ENCODE results near the gene SLC16A8. TPM values are rescaled to one million over a fixed set of nuclear protein-coding genes. Genes with fewer than 3 reads are reported as not detected.
"Not testable (repeated sequence)": the region's sequence is repeated elsewhere in the genome, so short reads cannot be mapped to it uniquely, and the experiment has no call there.

The SLC16A8 gene
- total RNA-seq, 1 donor from 2014 or later, result 3.1 TPM

- Histone ChIP-seq H3K4me3 (no peak overlapping the region), H3K27ac (no peak overlapping the region), H3K4me2 (no peak overlapping the region), H3K79me2 (ENCODE audit: low read depth) (no peaks in the 10 kb centered on the region), H3K4me1 (peaks cover 28% of the 10 kb centered on the region), H3K9ac (no peak overlapping the region), H4K20me1 (ENCODE audit: low read depth) (no peaks in the 10 kb centered on the region), H2AFZ (replicated peaks) (no peak overlapping the region), H3K27me3 (no peaks in the 10 kb centered on the region), H3K9me3 (ENCODE audit: low read depth) (no peaks in the 10 kb centered on the region), H3K36me3 (no peaks in the 10 kb centered on the region), H3F3A (ENCODE audit: low read depth) (peaks cover 22% of the 10 kb centered on the region)
- peaks cover 34% of the 10 kb centered on the region for H3K4me1 Mint-ChIP-seq
- no peaks in the 10 kb centered on the region for H3K9me3 Mint-ChIP-seq
- TF ChIP-seq EZH2 (IDR thresholded peaks at IDR 0.05) (no peak), CTCF (IDR thresholded peaks at IDR 0.05) (no peak), EZH2phosphoT487 (IDR thresholded peaks at IDR 0.05) (no peak)
- no peaks in the 10 kb centered on the region for H3K36me3 Mint-ChIP-seq
- H3K27ac Mint-ChIP-seq, result no peak overlapping the region
- DNase-seq (ENCODE audit: low spot score), result no peak
- H3K27me3 Mint-ChIP-seq (ENCODE audit: insufficient read depth, low read depth), result peaks cover 28% of the 10 kb centered on the region
- H3K4me3 Mint-ChIP-seq, result no peak overlapping the region
Observed at GRCh38 chr22:38038426-38038825, 45.6 kb downstream of the SLC16A8 start.

- peaks cover 29% of the 10 kb centered on the region for H3F3A ChIP-seq (ENCODE audit: low read depth)
- H3K9me3 ChIP-seq (ENCODE audit: low read depth); H3K36me3 Mint-ChIP-seq; H3K4me2 ChIP-seq; H3K27ac ChIP-seq; H3K27me3 ChIP-seq; H2AFZ ChIP-seq (replicated peaks); H3K4me3 Mint-ChIP-seq; DNase-seq (ENCODE audit: low spot score); H3K9ac ChIP-seq; H3K36me3 ChIP-seq; H3K79me2 ChIP-seq (ENCODE audit: low read depth); H4K20me1 ChIP-seq (ENCODE audit: low read depth); H3K4me3 ChIP-seq; H3K9me3 Mint-ChIP-seq: not testable (repeated sequence)
- peaks cover 25% of the 10 kb centered on the region for H3K27me3 Mint-ChIP-seq (ENCODE audit: insufficient read depth, low read depth)
- peak overlapping the region; percentile 55 for H3K27ac Mint-ChIP-seq
- H3K4me1 Mint-ChIP-seq, result peaks cover 38% of the 10 kb centered on the region
- peaks cover 34% of the 10 kb centered on the region for H3K4me1 ChIP-seq
Observed at GRCh38 chr22:38037367-38038150, 46.4 kb downstream of the SLC16A8 start.

GRCh38 chr22:38036392-38037062 lies 47.5 kb downstream of the SLC16A8 start:
- Mint-ChIP-seq H3K4me1 (peaks cover 47% of the 10 kb centered on the region), H3K9me3 (no peaks in the 10 kb centered on the region), H3K27ac (peak overlapping the region; percentile 61), H3K27me3 (ENCODE audit: insufficient read depth, low read depth) (peaks cover 21% of the 10 kb centered on the region), H3K36me3 (no peaks in the 10 kb centered on the region), H3K4me3 (peak overlapping the region; percentile 13)
- DNase-seq (ENCODE audit: low spot score), result no peak
- Histone ChIP-seq H3K4me1 (peaks cover 35% of the 10 kb centered on the region), H3F3A (ENCODE audit: low read depth) (peaks cover 31% of the 10 kb centered on the region), H3K4me2 (no peak overlapping the region), H3K9me3 (ENCODE audit: low read depth) (no peaks in the 10 kb centered on the region), H3K79me2 (ENCODE audit: low read depth) (no peaks in the 10 kb centered on the region), H3K27me3 (no peaks in the 10 kb centered on the region), H2AFZ (replicated peaks) (no peak overlapping the region), H3K27ac (no peak overlapping the region), H3K9ac (no peak overlapping the region), H3K36me3 (no peaks in the 10 kb centered on the region), H4K20me1 (ENCODE audit: low read depth) (no peaks in the 10 kb centered on the region), H3K4me3 (no peak overlapping the region)
- TF ChIP-seq EZH2 (IDR thresholded peaks at IDR 0.05), result no peak

GRCh38 chr22:38035530-38035885 lies 48.5 kb downstream of the SLC16A8 start:
- H3K27ac ChIP-seq, result no peak overlapping the region
- no peak overlapping the region for H3K4me3 Mint-ChIP-seq
- H3K36me3 ChIP-seq, result no peaks in the 10 kb centered on the region
- TF ChIP-seq CTCF (IDR thresholded peaks at IDR 0.05), result no peak
- TF ChIP-seq EZH2phosphoT487 (IDR thresholded peaks at IDR 0.05), result no peak
- no peak for TF ChIP-seq EZH2 (IDR thresholded peaks at IDR 0.05)
- no peaks in the 10 kb centered on the region for H3K36me3 Mint-ChIP-seq
- H2AFZ ChIP-seq (replicated peaks), result no peak overlapping the region
- H3K9me3 Mint-ChIP-seq, result no peaks in the 10 kb centered on the region
- peaks cover 45% of the 10 kb centered on the region for H3K4me1 ChIP-seq
- H4K20me1 ChIP-seq (ENCODE audit: low read depth), result no peaks in the 10 kb centered on the region
- peaks cover 31% of the 10 kb centered on the region for H3F3A ChIP-seq (ENCODE audit: low read depth)
- no peak overlapping the region for H3K9ac ChIP-seq
- H3K79me2 ChIP-seq (ENCODE audit: low read depth), result no peaks in the 10 kb centered on the region
- H3K9me3 ChIP-seq (ENCODE audit: low read depth), result no peaks in the 10 kb centered on the region
- no peak overlapping the region for H3K27ac Mint-ChIP-seq
- DNase-seq (ENCODE audit: low spot score), result no peak
- peaks cover 14% of the 10 kb centered on the region for H3K27me3 Mint-ChIP-seq (ENCODE audit: insufficient read depth, low read depth)
- H3K4me3 ChIP-seq, result no peak overlapping the region
- no peaks in the 10 kb centered on the region for H3K27me3 ChIP-seq
- H3K4me1 Mint-ChIP-seq, result peaks cover 55% of the 10 kb centered on the region
- H3K4me2 ChIP-seq, result peak overlapping the region; percentile 33
